Choroid plexus epithelial cell (primary cell): Measurements from ENCODE around the gene CISTR.

ENCODE experiments used
- DNase-seq: peaks from one replicate; pipeline ENCODE4 v3.0.0-alpha.2; 2010; ENCODE audit warnings: low read depth
- H3K4me3 ChIP-seq: 2 replicates; pipeline ENCODE4 v1.5.1; 2011; ENCODE audit warnings: low read depth, mild to moderate bottlenecking, control low read depth, low read length, moderate library complexity
- TF ChIP-seq, protein P1 (sequence below): conservative IDR thresholded peaks from 2 replicates; pipeline ENCODE4 v1.5.1; 2011; ENCODE audit warnings: low read depth, mild to moderate bottlenecking, control low read depth, inconsistent platforms, low read length, moderate library complexity

Gene CISTR

DNA sequence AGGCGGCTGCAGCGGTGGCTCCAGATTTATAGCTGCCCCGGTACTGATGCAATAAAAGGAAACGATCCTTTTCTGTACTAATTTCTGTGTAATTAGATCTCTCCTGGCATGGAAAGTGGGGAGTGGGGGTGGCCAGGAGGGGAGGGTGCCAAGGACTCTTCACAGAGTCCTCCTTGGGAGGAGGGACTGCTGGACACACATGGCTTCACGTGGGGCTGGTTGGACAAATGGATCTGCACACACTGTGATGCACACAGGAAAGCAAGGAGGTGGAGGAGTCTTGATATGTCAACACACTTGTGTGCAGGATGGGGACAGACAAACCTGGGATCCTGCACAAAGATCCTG is 52.1 kb downstream of the CISTR start:
- DNase-seq: no peak
- TF ChIP-seq, protein P1, sequence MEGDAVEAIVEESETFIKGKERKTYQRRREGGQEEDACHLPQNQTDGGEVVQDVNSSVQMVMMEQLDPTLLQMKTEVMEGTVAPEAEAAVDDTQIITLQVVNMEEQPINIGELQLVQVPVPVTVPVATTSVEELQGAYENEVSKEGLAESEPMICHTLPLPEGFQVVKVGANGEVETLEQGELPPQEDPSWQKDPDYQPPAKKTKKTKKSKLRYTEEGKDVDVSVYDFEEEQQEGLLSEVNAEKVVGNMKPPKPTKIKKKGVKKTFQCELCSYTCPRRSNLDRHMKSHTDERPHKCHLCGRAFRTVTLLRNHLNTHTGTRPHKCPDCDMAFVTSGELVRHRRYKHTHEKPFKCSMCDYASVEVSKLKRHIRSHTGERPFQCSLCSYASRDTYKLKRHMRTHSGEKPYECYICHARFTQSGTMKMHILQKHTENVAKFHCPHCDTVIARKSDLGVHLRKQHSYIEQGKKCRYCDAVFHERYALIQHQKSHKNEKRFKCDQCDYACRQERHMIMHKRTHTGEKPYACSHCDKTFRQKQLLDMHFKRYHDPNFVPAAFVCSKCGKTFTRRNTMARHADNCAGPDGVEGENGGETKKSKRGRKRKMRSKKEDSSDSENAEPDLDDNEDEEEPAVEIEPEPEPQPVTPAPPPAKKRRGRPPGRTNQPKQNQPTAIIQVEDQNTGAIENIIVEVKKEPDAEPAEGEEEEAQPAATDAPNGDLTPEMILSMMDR: no peak
- H3K4me3 ChIP-seq: no peak overlapping the region

DNA sequence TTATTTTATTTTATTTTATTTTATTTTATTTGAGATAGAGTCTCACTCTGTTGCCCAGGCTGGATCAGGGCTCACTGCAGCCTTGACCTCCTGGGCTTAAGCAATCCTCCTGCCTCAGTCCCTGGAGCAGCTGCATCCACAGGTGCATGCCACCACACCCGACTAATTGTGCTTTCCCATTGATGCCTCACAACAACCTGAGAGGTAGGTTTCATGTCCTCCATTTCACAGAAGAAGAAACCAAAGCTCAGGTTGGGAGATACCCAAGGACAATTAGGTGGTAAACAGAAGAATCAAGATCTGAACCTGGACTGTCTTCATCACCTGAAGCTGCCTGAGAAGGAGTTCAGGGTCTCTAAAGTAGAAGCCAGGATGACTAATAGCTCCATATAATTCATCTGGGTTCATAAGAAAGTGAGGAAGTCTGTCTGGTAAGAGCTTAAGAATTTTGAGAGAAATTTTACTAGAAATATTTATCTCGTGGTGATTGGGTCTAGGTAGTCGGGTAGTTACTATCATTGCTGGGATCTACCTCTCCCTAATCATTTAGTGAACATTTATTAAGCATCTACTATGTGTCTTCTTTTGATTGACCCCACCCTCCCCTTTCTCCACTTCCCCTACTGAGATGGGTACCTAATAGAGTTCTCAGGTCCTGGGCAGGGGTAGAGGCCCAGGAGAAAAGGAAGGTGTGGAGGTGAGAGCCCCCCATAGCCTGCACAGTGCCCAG is 52.7 kb downstream of the CISTR start:
- TF ChIP-seq, protein P1: no peak
- no peak overlapping the region for H3K4me3 ChIP-seq
- DNase-seq: no peak

DNA sequence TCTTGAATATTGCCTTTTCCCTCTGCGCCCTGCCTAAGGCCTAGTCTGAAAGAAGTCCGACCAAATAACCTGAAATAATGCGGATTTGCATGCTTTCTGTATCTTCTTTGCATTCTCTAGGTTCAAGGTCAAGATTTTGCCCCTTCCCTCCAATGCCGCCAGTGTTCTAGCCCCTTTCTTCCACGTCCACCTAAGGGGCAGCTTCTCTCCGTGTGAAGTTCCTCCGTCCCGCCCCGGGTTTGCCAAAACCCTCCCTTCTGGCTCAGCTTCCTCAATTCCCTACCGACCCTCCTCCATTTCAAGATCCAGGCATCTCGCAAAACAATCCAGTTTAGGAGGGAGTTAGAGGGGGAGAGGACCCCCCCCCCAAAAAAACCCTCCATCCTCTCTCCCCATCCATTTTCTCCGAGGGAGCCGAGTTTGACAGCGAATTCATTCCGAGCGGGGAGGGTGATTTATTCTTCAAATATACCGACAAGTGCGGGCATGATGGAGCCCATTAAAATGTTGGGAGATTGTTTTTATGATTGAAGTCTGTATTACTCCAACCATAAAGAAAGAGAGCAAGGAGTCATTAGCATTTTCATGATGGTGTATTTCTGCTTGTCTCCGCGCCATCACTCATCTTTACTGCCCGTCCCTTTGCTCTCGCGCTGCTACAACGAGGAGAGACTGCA is 55.0 kb downstream of the CISTR start:
- DNase-seq: no peak
- TF ChIP-seq, protein P1: no peak
- H3K4me3 ChIP-seq: peak overlapping the region; percentile 34
